Bronchial epithelial cell (primary cell): ENCODE data around the gene C1QTNF7. TPM values are rescaled to one million over a fixed set of nuclear protein-coding genes. Genes with fewer than 3 reads are reported as not detected.

Source experiments
- DNase-seq: peaks from one replicate; pipeline ENCODE4 v3.0.0-alpha.2; 2010; ENCODE audit warnings: low read depth
- FAIRE-seq: peaks from 2 replicates; lab custom pipeline; 2011; peaks lifted over from hg19 to GRCh38; lab: Jason Lieb, UNC
- H3K27me3 ChIP-seq: 2 replicates; pipeline ENCODE4 v1.5.1; 2011; ENCODE audit warnings: low read length; ENCODE audit not compliant: control insufficient read depth, insufficient read depth
- H3K36me3 ChIP-seq: 2 replicates; pipeline ENCODE4 v1.5.1; 2011; ENCODE audit warnings: low read length; ENCODE audit not compliant: control insufficient read depth, insufficient read depth
- H3K4me3 ChIP-seq: 2 replicates; pipeline ENCODE4 v1.5.1; 2011; ENCODE audit warnings: mild to moderate bottlenecking, low read depth, low read length, control low read depth
- CTCF ChIP-seq: IDR thresholded peaks from 2 replicates; pipeline ENCODE4 v1.5.1; 2011; ENCODE audit warnings: mild to moderate bottlenecking, moderate library complexity, low read length, control low read depth, inconsistent platforms; ENCODE audit not compliant: insufficient read depth, severe bottlenecking
- total RNA-seq: library from RNA; depleted of rRNA; stranded (reverse); fragments of >200 nt; gene quantifications from 2 replicates; pipeline ENCODE4 v1.2.1, GENCODE V29; 2014

The C1QTNF7 gene
- total RNA-seq, 1 donor from 2014 or later: not detected

- TF ChIP-seq CTCF: no peak
- Histone ChIP-seq H3K27me3 (no peaks in the 10 kb centered on the region), H3K4me3 (no peak overlapping the region), H3K36me3 (no peaks in the 10 kb centered on the region)
- FAIRE-seq (no peak), DNase-seq (peak; percentile 73)
These were observed 25.7 kb upstream of the C1QTNF7 start for GRCh38 chr4:15402146-15402545.

GRCh38 chr4:15402974-15403373 is 24.9 kb upstream of the C1QTNF7 start:
- no peak for FAIRE-seq
- no peak for DNase-seq
- TF ChIP-seq CTCF: no peak
- Histone ChIP-seq H3K4me3 (no peak overlapping the region), H3K36me3 (no peaks in the 10 kb centered on the region), H3K27me3 (no peaks in the 10 kb centered on the region)

- DNase-seq: no peak
- FAIRE-seq: no peak
- no peaks in the 10 kb centered on the region for H3K36me3 ChIP-seq
- no peaks in the 10 kb centered on the region for H3K27me3 ChIP-seq
- no peak overlapping the region for H3K4me3 ChIP-seq
- no peak for TF ChIP-seq CTCF
These were observed 22.8 kb upstream of the C1QTNF7 start for GRCh38 chr4:15405018-15405417.

- no peaks in the 10 kb centered on the region for H3K36me3 ChIP-seq
- no peak for FAIRE-seq
- TF ChIP-seq CTCF: no peak
- H3K27me3 ChIP-seq: no peaks in the 10 kb centered on the region
- no peak for DNase-seq
- no peak overlapping the region for H3K4me3 ChIP-seq
These were observed 17.1 kb upstream of the C1QTNF7 start for GRCh38 chr4:15410750-15411149.

GRCh38 chr4:15412461-15412860 is 15.4 kb upstream of the C1QTNF7 start:
- no peaks in the 10 kb centered on the region for H3K27me3 ChIP-seq
- H3K36me3 ChIP-seq: no peaks in the 10 kb centered on the region
- no peak for DNase-seq
- no peak for TF ChIP-seq CTCF
- no peak overlapping the region for H3K4me3 ChIP-seq
- no peak for FAIRE-seq

- FAIRE-seq (peak; percentile 60), DNase-seq (no peak)
- Histone ChIP-seq H3K27me3 (no peaks in the 10 kb centered on the region), H3K4me3 (no peak overlapping the region), H3K36me3 (no peaks in the 10 kb centered on the region)
- no peak for TF ChIP-seq CTCF
These were observed 14.7 kb upstream of the C1QTNF7 start for GRCh38 chr4:15413010-15413622.
